Right ventricle myocardium inferior (tissue), 1 donor: ENCODE data around the gene RGS9. TPM values are rescaled to one million over a fixed set of nuclear protein-coding genes. Genes with fewer than 3 reads are reported as not detected.
"Not testable (repeated sequence)": the region's sequence is repeated elsewhere in the genome, so short reads cannot be mapped to it uniquely, and the experiment has no call there.

ENCODE experiments used
- ATAC-seq: fragments of 200-7000 bp; cut with Tn5 transposase; one replicate; pipeline ENCODE4 v1.9.1; 2020; ENCODE audit warnings: mild to moderate bottlenecking, moderate library complexity
- DNase-seq: peaks from one replicate; pipeline ENCODE4 v3.0.0; 2021; ENCODE audit errors: missing footprints
- intact Hi-C: fragments of 100-400 bp; cut with DNase I; formaldehyde crosslinking; loops from one replicate; pipeline ENCODE4 v1.11.0; 2022
- long read RNA-seq: library from polyadenylated mRNA; unstranded; transcript quantifications from one replicate; pipeline ENCODE4 v2.0.0, GENCODE V29; 2021
- total RNA-seq: library from RNA; stranded (reverse); fragmentation: NEBNext Ultra II Directional; extraction: Animal tissue kit (Norgen Biotek cat#: 25700); gene quantifications from one replicate; pipeline ENCODE4 v1.2.1, GENCODE V29; 2021
- donor health status: DM: no; HTN: yes; CAD: no; lungs with severe emphysema.

Gene RGS9
- 2.8 TPM for total RNA-seq
- long read RNA-seq, partial matches to known transcripts, result 0 of 2 reads
- long read RNA-seq, other reads (novel, unspliced or antisense), result 0 of 2 reads

- intact Hi-C loops, result no loop called here
- DNase-seq (peak; percentile 94), ATAC-seq (peak; percentile 96)
These were observed at the start of gene RGS9 for GRCh38 chr17:65137021-65137939. TSS of gene RGS9 (plus strand) at chr17:65137370. CDS start at chr17:65137541, 171 bp downstream.

- intact Hi-C loops, result no loop called here
- ATAC-seq (no peak), DNase-seq (no peak)
These were observed 48.4 kb upstream of the RGS9 start for GRCh38 chr17:65088621-65089360.

GRCh38 chr17:65092262-65092661 is 44.9 kb upstream of the RGS9 start:
- ATAC-seq (no peak), DNase-seq (no peak)
- intact Hi-C loops, result no loop called here

GRCh38 chr17:65092721-65093356 is 44.3 kb upstream of the RGS9 start:
- ATAC-seq, DNase-seq, intact Hi-C loops: not testable (repeated sequence)

- intact Hi-C loops, result no loop called here
- no peak for ATAC-seq
- DNase-seq, result no peak
These were observed 43.2 kb upstream of the RGS9 start for GRCh38 chr17:65093930-65094329.

DNA sequence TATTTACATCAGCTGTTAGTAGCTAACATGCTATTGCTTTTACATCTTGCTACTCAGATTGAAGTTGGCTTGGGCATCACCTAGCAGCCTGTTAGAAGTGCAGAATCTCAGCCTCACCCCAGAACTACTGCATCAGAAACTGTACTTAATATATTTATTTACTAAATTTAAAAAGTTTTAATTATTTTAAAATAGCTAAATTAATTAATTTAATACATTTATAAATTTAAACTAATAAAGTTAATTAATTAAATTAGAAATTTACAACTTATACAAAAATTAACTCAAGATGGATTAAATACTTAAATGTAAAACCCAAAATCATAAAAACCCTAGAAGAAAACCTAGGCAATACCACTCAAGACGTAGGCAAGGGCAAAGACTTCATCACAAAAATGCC is 41.7 kb upstream of the RGS9 start:
- ATAC-seq (no peak), DNase-seq (no peak)
- intact Hi-C loops, result no loop called here

- intact Hi-C loops, result not testable (repeated sequence)
These were observed 40.8 kb upstream of the RGS9 start for GRCh38 chr17:65096382-65096781.

GRCh38 chr17:65097110-65097509 is 40.1 kb upstream of the RGS9 start:
- intact Hi-C loops, result no loop called here
- ATAC-seq (no peak), DNase-seq (no peak)

More at GRCh38 chr17:65096382-65096781, 40.8 kb upstream of the RGS9 start:
- DNase-seq, ATAC-seq: not testable (repeated sequence)

GRCh38 chr17:65099475-65099874 is 37.7 kb upstream of the RGS9 start:
- DNase-seq (no peak), ATAC-seq (no peak)
- intact Hi-C loops, result no loop called here

GRCh38 chr17:65099941-65100315 is 37.2 kb upstream of the RGS9 start:
- no peak for DNase-seq
- peak; percentile 31 for ATAC-seq
- intact Hi-C loops, result loop anchor here (2.0 to 5.0 kb wide), 3 partner anchors 25 to 137 kb away; partner anchors contain the start of gene GNA13

DNA sequence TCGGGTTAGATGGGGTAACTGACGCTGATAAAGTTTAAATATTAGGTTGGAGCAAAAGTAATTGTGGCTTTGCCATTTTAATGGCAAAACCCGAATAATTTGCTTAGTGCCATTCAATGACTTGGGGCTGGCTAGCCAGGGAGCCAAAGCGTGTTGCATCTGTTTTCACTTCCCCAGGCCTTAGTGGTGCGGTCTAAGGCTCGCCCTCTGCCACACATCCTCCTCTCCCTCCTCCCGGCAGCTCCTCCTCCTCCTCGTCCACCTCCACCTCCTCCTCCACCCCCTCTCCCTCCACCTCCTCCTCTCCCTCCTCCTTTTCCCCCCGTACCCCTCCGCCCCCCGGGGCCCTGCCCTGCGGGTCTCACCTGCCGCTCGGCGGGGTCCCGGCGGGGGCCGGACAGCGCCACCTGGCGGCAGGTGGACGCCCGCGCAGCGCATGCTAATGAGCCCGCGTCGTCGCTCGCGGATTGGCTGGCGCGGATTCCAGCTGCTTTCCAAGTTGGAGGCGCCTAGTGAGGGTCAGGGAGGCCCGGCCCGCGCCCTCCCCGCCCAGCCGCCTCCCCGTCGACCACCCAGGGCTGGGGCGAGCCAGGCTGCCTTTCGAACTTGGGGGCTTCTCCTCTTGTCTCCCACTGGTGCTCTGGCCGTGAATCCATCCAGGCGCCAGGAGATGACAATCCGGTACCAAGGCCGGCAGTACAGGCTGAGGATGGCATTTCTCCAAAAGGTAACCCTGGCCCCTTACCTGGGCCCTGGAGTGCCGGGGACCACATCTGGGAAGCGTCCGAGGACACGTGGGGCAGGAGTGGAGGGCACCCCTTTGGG is 36.6 kb upstream of the RGS9 start:
- intact Hi-C loops, result loop anchor here (2.0 to 5.0 kb wide), 3 partner anchors 26 to 138 kb away; partner anchors contain the start of gene GNA13
- peak; percentile 96 for DNase-seq
- peak; percentile 95 for ATAC-seq

DNA sequence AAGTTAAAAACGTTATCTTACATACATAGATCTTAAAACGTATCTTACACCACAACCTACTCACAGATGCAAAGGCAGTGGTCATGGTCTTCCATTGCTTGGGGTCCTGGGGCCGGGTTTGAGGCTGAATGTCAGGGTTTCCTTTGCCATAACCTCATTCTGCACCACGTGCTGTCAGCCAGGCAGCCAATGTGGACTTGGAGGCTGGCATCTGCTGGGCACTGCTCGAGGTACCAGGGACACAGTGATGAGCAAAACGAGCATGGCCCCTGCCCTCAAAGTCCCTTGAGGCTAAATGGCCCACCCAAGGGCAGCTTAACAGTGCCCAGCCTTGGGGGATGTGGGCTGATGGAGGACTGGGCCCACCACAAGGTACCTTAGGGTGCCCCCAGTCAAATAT is 35.8 kb upstream of the RGS9 start:
- no peak for ATAC-seq
- DNase-seq, result no peak
- intact Hi-C loops, result loop anchor here (2.0 to 5.0 kb wide), 3 partner anchors 27 to 139 kb away; partner anchors contain the start of gene GNA13

DNA sequence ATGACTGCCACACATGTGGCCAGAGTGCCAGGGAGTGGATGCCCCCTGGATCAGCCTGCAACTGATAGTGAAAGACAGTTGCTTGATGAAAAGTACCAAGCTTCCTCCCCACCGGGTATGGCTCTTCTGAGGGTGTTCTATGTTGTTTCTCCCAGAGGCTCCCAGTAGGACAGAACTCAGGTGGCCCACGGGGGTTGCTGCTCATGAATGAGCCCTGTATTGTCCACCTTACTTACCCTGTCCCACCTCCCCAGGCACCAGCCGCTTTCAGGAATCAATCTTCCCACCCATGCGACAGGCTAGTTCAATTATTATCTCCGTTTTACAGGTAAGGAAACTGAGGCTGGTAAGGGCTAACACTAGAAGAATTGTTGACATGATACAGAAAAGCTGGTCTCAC is 34.9 kb upstream of the RGS9 start:
- intact Hi-C loops, result loop anchor here (5.0 kb wide), 1 partner anchor 45 kb away; the partner anchor contains the start of gene GNA13
- no peak for ATAC-seq
- no peak for DNase-seq

GRCh38 chr17:65102788-65103187 is 34.4 kb upstream of the RGS9 start:
- intact Hi-C loops, result loop anchor here (5.0 kb wide), 1 partner anchor 45 kb away; the partner anchor contains the start of gene GNA13
- DNase-seq (no peak), ATAC-seq (no peak)

GRCh38 chr17:65103431-65103830 is 33.7 kb upstream of the RGS9 start:
- no peak for DNase-seq
- no peak for ATAC-seq
- intact Hi-C loops, result loop anchor here (5.0 kb wide), 1 partner anchor 46 kb away; the partner anchor contains the start of gene GNA13

DNA sequence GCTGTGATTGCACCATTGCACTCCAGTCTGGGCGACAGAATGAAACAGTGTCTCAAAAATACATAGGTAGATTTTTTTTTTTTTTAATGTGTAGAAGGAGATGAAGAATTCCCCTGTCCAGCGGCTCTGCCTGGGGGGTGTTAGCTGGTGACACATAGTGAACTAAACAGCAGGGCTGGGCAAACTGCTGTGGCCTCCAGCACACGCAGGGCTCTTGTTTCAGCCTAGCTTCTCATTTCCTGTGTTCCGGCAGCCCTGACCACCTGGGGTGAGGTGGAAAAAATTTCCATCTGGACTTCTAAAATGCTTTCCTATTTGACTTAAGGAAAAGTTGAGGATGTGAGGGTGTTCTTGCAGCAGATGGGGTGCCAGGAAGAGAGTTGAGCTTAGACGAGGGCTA is 33.3 kb upstream of the RGS9 start:
- ATAC-seq (no peak), DNase-seq (no peak)
- intact Hi-C loops, result loop anchor here (5.0 kb wide), 1 partner anchor 47 kb away; the partner anchor contains the start of gene GNA13

GRCh38 chr17:65104541-65104940 is 32.6 kb upstream of the RGS9 start:
- DNase-seq, result no peak
- ATAC-seq, result no peak
- intact Hi-C loops, result loop anchor here (5.0 kb wide), 1 partner anchor 47 kb away; the partner anchor contains the start of gene GNA13

DNA sequence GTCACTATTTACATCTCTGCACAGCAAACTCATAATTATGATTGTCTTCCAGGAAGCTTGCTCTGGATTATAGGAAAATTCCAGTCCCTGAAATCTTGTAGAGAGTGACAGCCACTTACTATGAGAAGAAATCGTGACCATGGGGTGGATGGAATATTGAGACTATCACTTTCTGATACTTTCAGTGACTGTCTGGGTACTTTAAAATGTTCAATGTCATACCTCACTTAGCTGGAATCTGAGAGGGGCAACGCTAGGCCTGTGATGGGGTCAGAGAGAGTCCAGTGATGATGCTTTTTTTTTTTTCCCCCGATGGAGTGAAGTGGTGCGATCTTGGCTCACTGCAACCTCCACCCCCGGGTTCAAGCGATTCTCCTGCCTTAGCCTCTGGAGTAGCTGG is 32.2 kb upstream of the RGS9 start:
- DNase-seq (no peak), ATAC-seq (no peak)
- intact Hi-C loops, result loop anchor here (5.0 kb wide), 1 partner anchor 48 kb away; the partner anchor contains the start of gene GNA13
